Muscle layer of colon (tissue), 2 donors: ENCODE results near the gene AK8.

Experiments used
- H3K27ac ChIP-seq: one replicate; pipeline ENCODE4 v1.7.0; 2013; ENCODE audit warnings: low read depth, mild to moderate bottlenecking, low read length, moderate library complexity
- H3K27me3 ChIP-seq, 2 donors: one replicate each; pipeline ENCODE4 v1.7.0; 2013; ENCODE audit warnings: low read length in 2 of 2, mild to moderate bottlenecking in 2 of 2; ENCODE audit not compliant: insufficient read depth in 2 of 2, control insufficient read depth in 1 of 2
- H3K36me3 ChIP-seq: one replicate; pipeline ENCODE4 v1.7.0; 2013; ENCODE audit warnings: mild to moderate bottlenecking, low read length; ENCODE audit not compliant: insufficient read depth
- H3K4me1 ChIP-seq: one replicate; pipeline ENCODE4 v1.7.0; 2013; ENCODE audit warnings: mild to moderate bottlenecking, low read length; ENCODE audit not compliant: insufficient read depth
- H3K4me3 ChIP-seq, 2 donors: one replicate each; pipeline ENCODE4 v1.7.0; 2013; ENCODE audit warnings: low read length in 2 of 2, low read depth in 1 of 2, mild to moderate bottlenecking in 1 of 2, moderate library complexity in 1 of 2
- H3K9ac ChIP-seq: one replicate; pipeline ENCODE4 v1.7.0; 2013; ENCODE audit warnings: low read length
- H3K9me3 ChIP-seq: one replicate; pipeline ENCODE4 v1.7.0; 2013; ENCODE audit warnings: mild to moderate bottlenecking, low read length
- donor health status: abdominal sarcoma.
- donor health status: Adenocarcinoma of cecum.

The AK8 gene

GRCh38 chr9:132869266-132869665 is 8.8 kb downstream of the AK8 start:
- no peaks in the 10 kb centered on the region for H3K27me3 ChIP-seq
- H3K4me3 ChIP-seq: no peak overlapping the region
- H3K4me1 ChIP-seq: peaks cover 12% of the 10 kb centered on the region
- H3K9ac ChIP-seq: no peak overlapping the region
- no peaks in the 10 kb centered on the region for H3K9me3 ChIP-seq
- no peak overlapping the region for H3K27ac ChIP-seq
- H3K36me3 ChIP-seq: no peaks in the 10 kb centered on the region

- Histone ChIP-seq H3K27me3 (no peaks in the 10 kb centered on the region), H3K9me3 (no peaks in the 10 kb centered on the region), H3K4me1 (peaks cover 12% of the 10 kb centered on the region), H3K36me3 (no peaks in the 10 kb centered on the region), H3K4me3 (no peak overlapping the region), H3K9ac (no peak overlapping the region), H3K27ac (no peak overlapping the region)
Observed at GRCh38 chr9:132866898-132867297, 11.2 kb downstream of the AK8 start.

GRCh38 chr9:132864691-132865090 is 13.4 kb downstream of the AK8 start:
- no peaks in the 10 kb centered on the region for H3K9me3 ChIP-seq
- no peaks in the 10 kb centered on the region for H3K27me3 ChIP-seq
- H3K4me1 ChIP-seq: no peaks in the 10 kb centered on the region
- H3K27ac ChIP-seq: no peak overlapping the region
- H3K4me3 ChIP-seq: no peak overlapping the region
- H3K9ac ChIP-seq: no peak overlapping the region
- H3K36me3 ChIP-seq: no peaks in the 10 kb centered on the region

GRCh38 chr9:132864277-132864676 is 13.8 kb downstream of the AK8 start:
- Histone ChIP-seq H3K4me3 (no peak overlapping the region), H3K9me3 (no peaks in the 10 kb centered on the region), H3K27me3 (no peaks in the 10 kb centered on the region), H3K9ac (no peak overlapping the region), H3K4me1 (no peaks in the 10 kb centered on the region), H3K27ac (no peak overlapping the region), H3K36me3 (no peaks in the 10 kb centered on the region)

GRCh38 chr9:132863096-132863495 is 15.0 kb downstream of the AK8 start:
- Histone ChIP-seq H3K4me1 (peaks cover 9% of the 10 kb centered on the region), H3K4me3 (no peak overlapping the region), H3K36me3 (no peaks in the 10 kb centered on the region), H3K9me3 (no peaks in the 10 kb centered on the region), H3K27ac (no peak overlapping the region), H3K9ac (no peak overlapping the region), H3K27me3 (no peaks in the 10 kb centered on the region)

GRCh38 chr9:132862533-132862932 is 15.6 kb downstream of the AK8 start:
- Histone ChIP-seq H3K27ac (no peak overlapping the region), H3K4me3 (no peak overlapping the region), H3K9me3 (no peaks in the 10 kb centered on the region), H3K27me3 (no peaks in the 10 kb centered on the region), H3K36me3 (no peaks in the 10 kb centered on the region), H3K4me1 (peaks cover 15% of the 10 kb centered on the region), H3K9ac (no peak overlapping the region)

GRCh38 chr9:132861666-132862065 is 16.4 kb downstream of the AK8 start:
- no peak overlapping the region for H3K9ac ChIP-seq
- peaks cover 24% of the 10 kb centered on the region for H3K4me1 ChIP-seq
- no peaks in the 10 kb centered on the region for H3K27me3 ChIP-seq
- no peak overlapping the region for H3K27ac ChIP-seq
- H3K4me3 ChIP-seq: no peak overlapping the region
- H3K36me3 ChIP-seq: no peaks in the 10 kb centered on the region
- H3K9me3 ChIP-seq: no peaks in the 10 kb centered on the region

GRCh38 chr9:132858751-132859150 is 19.3 kb downstream of the AK8 start:
- Histone ChIP-seq H3K27ac (no peak overlapping the region), H3K36me3 (no peaks in the 10 kb centered on the region), H3K27me3 (no peaks in the 10 kb centered on the region), H3K9ac (no peak overlapping the region), H3K4me3 (no peak overlapping the region), H3K4me1 (peaks cover 28% of the 10 kb centered on the region), H3K9me3 (no peaks in the 10 kb centered on the region)

- Histone ChIP-seq H3K4me1 (peaks cover 28% of the 10 kb centered on the region), H3K36me3 (no peaks in the 10 kb centered on the region), H3K9me3 (no peaks in the 10 kb centered on the region), H3K4me3 (no peak overlapping the region), H3K27me3 (no peaks in the 10 kb centered on the region), H3K27ac (no peak overlapping the region), H3K9ac (no peak overlapping the region)
Observed at GRCh38 chr9:132857616-132858342, 20.3 kb downstream of the AK8 start.

GRCh38 chr9:132857031-132857430 is 21.1 kb downstream of the AK8 start:
- Histone ChIP-seq H3K9ac (no peak overlapping the region), H3K36me3 (no peaks in the 10 kb centered on the region), H3K27me3 (no peaks in the 10 kb centered on the region), H3K4me1 (peaks cover 28% of the 10 kb centered on the region), H3K9me3 (no peaks in the 10 kb centered on the region), H3K27ac (no peak overlapping the region), H3K4me3 (no peak overlapping the region)

- no peak overlapping the region for H3K4me3 ChIP-seq
- no peaks in the 10 kb centered on the region for H3K36me3 ChIP-seq
- no peak overlapping the region for H3K9ac ChIP-seq
- H3K27ac ChIP-seq: no peak overlapping the region
- H3K9me3 ChIP-seq: no peaks in the 10 kb centered on the region
- no peaks in the 10 kb centered on the region for H3K27me3 ChIP-seq
- peaks cover 28% of the 10 kb centered on the region for H3K4me1 ChIP-seq
Observed at GRCh38 chr9:132855904-132856303, 22.2 kb downstream of the AK8 start.

GRCh38 chr9:132854832-132855231 is 23.3 kb downstream of the AK8 start:
- no peak overlapping the region for H3K4me3 ChIP-seq
- no peaks in the 10 kb centered on the region for H3K27me3 ChIP-seq
- H3K9me3 ChIP-seq: no peaks in the 10 kb centered on the region
- H3K27ac ChIP-seq: no peak overlapping the region
- no peaks in the 10 kb centered on the region for H3K36me3 ChIP-seq
- H3K9ac ChIP-seq: no peak overlapping the region
- peaks cover 28% of the 10 kb centered on the region for H3K4me1 ChIP-seq
